Sigmoid colon (tissue), 7 donors: ENCODE measurements around the gene VWA5A. TPM values are rescaled to one million over a fixed set of nuclear protein-coding genes. Genes with fewer than 3 reads are reported as not detected.

Experiments
- DNase-seq: peaks from one replicate; pipeline ENCODE4 v3.0.0-alpha.2; 2019
- H3K27ac ChIP-seq, 4 donors: fragments of 200-600 bp; sonication (generic); one replicate each; pipeline ENCODE4 v1.5.1; 2016 to 2019; ENCODE audit warnings: mild to moderate bottlenecking in 1 of 4
- H3K27me3 ChIP-seq, 3 donors: fragments of 200-600 bp; sonication (generic); one replicate each; pipeline ENCODE4 v1.5.1; 2019; ENCODE audit warnings: mild to moderate bottlenecking in 1 of 3
- H3K36me3 ChIP-seq, 4 donors: fragments of 200-600 bp; sonication (generic); one replicate each; pipeline ENCODE4 v1.5.1; 2016 to 2019
- H3K4me1 ChIP-seq, 4 donors: fragments of 200-600 bp; sonication (generic); one replicate each; pipeline ENCODE4 v1.5.1; 2017 to 2019
- H3K4me3 ChIP-seq, 4 donors: fragments of 200-600 bp; sonication (generic); one replicate each; pipeline ENCODE4 v1.5.1; 2017 to 2019; ENCODE audit warnings: mild to moderate bottlenecking in 2 of 4, moderate library complexity in 1 of 4
- H3K9me3 ChIP-seq, 4 donors: fragments of 200-600 bp in 3 of 4; sonication (generic) in 3 of 4; one replicate each; pipeline versions ENCODE4 v1.5.1 to v1.6.1; 2013 to 2019
- EP300 ChIP-seq, 4 donors: sonication (generic); formaldehyde crosslinking; IDR thresholded peaks; one replicate each; pipeline ENCODE4 v1.6.1; 2017; ENCODE audit warnings: antibody characterized with exemption in 4 of 4
- POLR2A ChIP-seq, 2 donors: fragments of 450-650 bp; IDR thresholded peaks; one replicate each; pipeline ENCODE4 v1.6.1; 2016; ENCODE audit warnings: antibody characterized with exemption in 2 of 2, mild to moderate bottlenecking in 2 of 2, moderate library complexity in 2 of 2
- POLR2AphosphoS5 ChIP-seq, 4 donors: sonication (generic); formaldehyde crosslinking; IDR thresholded peaks; one replicate each; pipeline ENCODE4 v1.6.1; 2017; ENCODE audit warnings: antibody characterized with exemption in 4 of 4
- WGBS, 2 donors: extraction: QIAGEN DNeasy Blood & Tissue Kit; methylation state at CpG; one replicate each; pipeline ENCODE4 v1.1.7; 2013; 5-methylcytosine and 5-hydroxymethylcytosine counted together
- intact Hi-C: fragments of 100-400 bp; cut with DNase I; formaldehyde crosslinking; loops from one replicate; pipeline ENCODE4 v1.15.1; 2023
- polyA plus RNA-seq, 3 donors: library from polyadenylated mRNA; stranded (reverse); fragments of 200-250 nt; gene quantifications; one replicate each; pipeline ENCODE4 v1.2.3, GENCODE V29; 2013
- total RNA-seq, 4 donors: library from RNA; depleted of rRNA; stranded (reverse); fragments of >200 nt; gene quantifications; one replicate each; pipeline ENCODE4 v1.1.0, GENCODE V29; 2016
- TF ChIP-seq, protein P1 (sequence below), 4 experiments: fragments of 450-650 bp in 3 of 4; fragments of 200-600 bp in 1 of 4; IDR thresholded peaks; one replicate each; pipeline ENCODE4 v1.5.1; 2016 to 2019; ENCODE audit warnings: antibody characterized with exemption in 4 of 4, mild to moderate bottlenecking in 3 of 4, moderate library complexity in 2 of 4
- donor health status: healthy with polysubstance abuse.
- donor health status: Bipolar disorder and iron deficiency.
- donor health status: healthy.

The VWA5A gene
- total and polyA plus RNA-seq, 7 donors, result 14.2 to 43.8 (median 16.6) TPM

DNA sequence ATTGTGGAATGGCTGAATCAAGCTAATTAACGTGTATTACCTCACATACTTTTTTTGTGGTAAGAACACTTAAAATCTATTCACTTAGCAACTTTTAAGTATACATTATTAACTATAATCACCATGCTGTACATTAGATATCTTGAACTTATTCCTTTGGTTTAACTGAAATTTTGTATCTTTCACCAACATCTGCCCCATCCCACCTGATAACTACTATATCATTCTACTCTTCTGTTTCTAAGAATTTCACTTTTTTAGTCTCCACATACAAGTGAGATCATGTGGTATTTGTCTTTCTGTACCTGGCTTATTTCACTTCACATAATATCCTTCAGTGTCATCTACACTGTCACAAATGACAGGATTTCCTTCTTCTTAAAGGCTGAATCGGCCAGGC lies 17.1 kb upstream of the VWA5A start:
- H3K27me3 ChIP-seq, result no peaks in the 10 kb centered on the region
- DNase-seq, result no peak
- 84 to 85% methylated on average over 2 of the region's 2 CpGs for WGBS, 2 donors
- H3K36me3 ChIP-seq, result no peaks in the 10 kb centered on the region
- H3K27ac ChIP-seq, result no peak overlapping the region
- no peak overlapping the region for H3K4me3 ChIP-seq
- TF ChIP-seq, protein P1, sequence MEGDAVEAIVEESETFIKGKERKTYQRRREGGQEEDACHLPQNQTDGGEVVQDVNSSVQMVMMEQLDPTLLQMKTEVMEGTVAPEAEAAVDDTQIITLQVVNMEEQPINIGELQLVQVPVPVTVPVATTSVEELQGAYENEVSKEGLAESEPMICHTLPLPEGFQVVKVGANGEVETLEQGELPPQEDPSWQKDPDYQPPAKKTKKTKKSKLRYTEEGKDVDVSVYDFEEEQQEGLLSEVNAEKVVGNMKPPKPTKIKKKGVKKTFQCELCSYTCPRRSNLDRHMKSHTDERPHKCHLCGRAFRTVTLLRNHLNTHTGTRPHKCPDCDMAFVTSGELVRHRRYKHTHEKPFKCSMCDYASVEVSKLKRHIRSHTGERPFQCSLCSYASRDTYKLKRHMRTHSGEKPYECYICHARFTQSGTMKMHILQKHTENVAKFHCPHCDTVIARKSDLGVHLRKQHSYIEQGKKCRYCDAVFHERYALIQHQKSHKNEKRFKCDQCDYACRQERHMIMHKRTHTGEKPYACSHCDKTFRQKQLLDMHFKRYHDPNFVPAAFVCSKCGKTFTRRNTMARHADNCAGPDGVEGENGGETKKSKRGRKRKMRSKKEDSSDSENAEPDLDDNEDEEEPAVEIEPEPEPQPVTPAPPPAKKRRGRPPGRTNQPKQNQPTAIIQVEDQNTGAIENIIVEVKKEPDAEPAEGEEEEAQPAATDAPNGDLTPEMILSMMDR (IDR thresholded peaks at IDR 0.05), result no peak
- no peak for TF ChIP-seq POLR2AphosphoS5 (IDR thresholded peaks at IDR 0.05)
- no peak for TF ChIP-seq EP300 (IDR thresholded peaks at IDR 0.05)
- no peak for TF ChIP-seq POLR2A (IDR thresholded peaks at IDR 0.05)
- intact Hi-C loops, result no loop called here
- H3K9me3 ChIP-seq, result no peaks in the 10 kb centered on the region
- no peaks in the 10 kb centered on the region for H3K4me1 ChIP-seq

DNA sequence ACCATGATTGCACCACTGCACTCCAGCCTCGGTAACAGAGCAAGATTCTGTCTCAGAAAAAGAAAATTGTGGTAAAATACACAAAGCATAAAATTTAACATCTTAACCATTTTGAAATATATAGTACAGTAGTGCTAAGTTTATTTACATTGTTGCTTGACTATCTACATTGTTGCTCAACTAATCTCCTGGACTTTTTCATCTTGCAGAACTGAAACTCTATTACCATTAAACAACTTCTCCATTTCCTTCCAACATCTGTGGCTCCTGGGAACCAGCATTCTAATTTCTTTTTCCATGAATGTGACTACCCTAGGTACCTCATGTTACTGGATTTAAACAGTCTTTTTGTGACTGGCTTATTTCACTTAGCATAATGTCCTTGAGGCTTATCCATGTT lies 13.5 kb upstream of the VWA5A start:
- intact Hi-C loops, result no loop called here
- no peaks in the 10 kb centered on the region for H3K9me3 ChIP-seq
- 64 to 67% methylated on average over 1 of the region's 1 CpG for WGBS, 2 donors
- no peak for DNase-seq
- no peak overlapping the region for H3K4me3 ChIP-seq
- no peaks in the 10 kb centered on the region for H3K36me3 ChIP-seq
- no peaks in the 10 kb centered on the region for H3K27me3 ChIP-seq
- no peaks in the 10 kb centered on the region for H3K4me1 ChIP-seq
- TF ChIP-seq, protein P1 (IDR thresholded peaks at IDR 0.05), result no peak
- TF ChIP-seq EP300 (IDR thresholded peaks at IDR 0.05) (no peak), POLR2AphosphoS5 (IDR thresholded peaks at IDR 0.05) (no peak), POLR2A (IDR thresholded peaks at IDR 0.05) (no peak)
- H3K27ac ChIP-seq, result no peak overlapping the region

- Histone ChIP-seq H3K4me1 (no peaks in the 10 kb centered on the region), H3K27me3 (no peaks in the 10 kb centered on the region), H3K27ac (no peak overlapping the region), H3K4me3 (no peak overlapping the region), H3K36me3 (no peaks in the 10 kb centered on the region), H3K9me3 (no peaks in the 10 kb centered on the region)
- WGBS, 2 donors, result 0 to 31% methylated on average over 1 of the region's 1 CpG
- intact Hi-C loops, result no loop called here
- TF ChIP-seq, protein P1 (IDR thresholded peaks at IDR 0.05), result no peak
- TF ChIP-seq POLR2AphosphoS5 (IDR thresholded peaks at IDR 0.05) (no peak), EP300 (IDR thresholded peaks at IDR 0.05) (no peak), POLR2A (IDR thresholded peaks at IDR 0.05) (no peak)
- DNase-seq, result no peak
Measured at GRCh38 chr11:124108156-124108555, 7.1 kb upstream of the VWA5A start.

GRCh38 chr11:124109377-124109776 lies 5.9 kb upstream of the VWA5A start:
- H3K36me3 ChIP-seq, result no peaks in the 10 kb centered on the region
- 90 to 91% methylated on average over 1 of the region's 1 CpG for WGBS, 2 donors
- H3K4me3 ChIP-seq, result no peak overlapping the region
- no peak for DNase-seq
- no peaks in the 10 kb centered on the region for H3K27me3 ChIP-seq
- H3K9me3 ChIP-seq, result no peaks in the 10 kb centered on the region
- no peaks in the 10 kb centered on the region for H3K4me1 ChIP-seq
- intact Hi-C loops, result no loop called here
- H3K27ac ChIP-seq, result no peak overlapping the region
- TF ChIP-seq POLR2A (IDR thresholded peaks at IDR 0.05) (no peak), EP300 (IDR thresholded peaks at IDR 0.05) (no peak), POLR2AphosphoS5 (IDR thresholded peaks at IDR 0.05) (no peak)

DNA sequence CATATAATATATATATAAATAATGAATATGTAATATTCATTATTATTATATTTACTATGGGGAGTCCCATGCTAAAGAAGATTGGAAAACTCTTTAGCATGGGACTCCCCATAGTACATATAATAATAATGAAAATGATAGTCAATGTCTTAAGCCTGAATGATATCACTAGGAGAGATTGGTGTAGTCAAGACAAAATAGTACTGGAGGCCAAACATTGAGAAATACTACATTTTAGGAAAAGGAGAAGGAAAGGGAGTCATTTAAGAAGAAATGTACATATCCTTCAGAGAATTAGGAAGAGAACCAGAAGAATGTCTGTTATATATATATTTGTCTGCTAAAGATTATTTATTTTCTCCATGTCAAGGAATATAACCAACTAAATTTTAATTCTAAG lies 5.0 kb upstream of the VWA5A start:
- no peaks in the 10 kb centered on the region for H3K36me3 ChIP-seq
- TF ChIP-seq POLR2AphosphoS5 (IDR thresholded peaks at IDR 0.05), result no peak
- TF ChIP-seq, protein P1 (IDR thresholded peaks at IDR 0.05), result no peak
- TF ChIP-seq EP300 (IDR thresholded peaks at IDR 0.05), result no peak
- TF ChIP-seq POLR2A (IDR thresholded peaks at IDR 0.05), result no peak
- no peaks in the 10 kb centered on the region for H3K9me3 ChIP-seq
- no peaks in the 10 kb centered on the region for H3K27me3 ChIP-seq
- no peak overlapping the region for H3K4me3 ChIP-seq
- intact Hi-C loops, result no loop called here
- DNase-seq, result no peak
- H3K4me1 ChIP-seq, result peaks cover 0 to 6% (median 3%) of the 10 kb centered on the region in 4 donors
- no peak overlapping the region for H3K27ac ChIP-seq
